PC-9 (cell line): Measurements from ENCODE around the gene MRPS24. TPM values are rescaled to one million over a fixed set of nuclear protein-coding genes. Genes with fewer than 3 reads are reported as not detected.

Experiments used
- Bru-seq: library from RNA; stranded (reverse); fragments of 400-500 nt; gene quantifications from one replicate; lab custom pipeline; 2021; lab: Mats Ljungman, UMichigan
- BruChase-seq, 2 experiments: library from RNA; stranded (reverse); fragments of 400-500 nt; gene quantifications; one replicate each; lab custom pipeline; 2021; lab: Mats Ljungman, UMichigan
- BruUV-seq: library from RNA; stranded (reverse); fragments of 400-500 nt; replicated peaks from 2 replicates; lab custom pipeline; 2021; lab: Mats Ljungman, UMichigan
- CTCF ChIA-PET: fragments of 300-600 bp; sonication (Branson Sonifier 250); formaldehyde crosslinking; loops from one replicate; lab custom pipeline; 2022; ENCODE audit warnings: antibody characterized with exemption; lab: Charles Lee
- POLR2A ChIA-PET: fragments of 300-600 bp; sonication (Branson Sonifier 250); formaldehyde crosslinking; loops from one replicate; lab custom pipeline; 2022; ENCODE audit warnings: antibody characterized with exemption; ENCODE audit not compliant: unreplicated experiment; lab: Charles Lee
- DNase-seq, 2 experiments: peaks; one replicate each; pipeline versions ENCODE4 v3.0.0 to v3.0.0-alpha.2; 2015 to 2022; ENCODE audit warnings: mixed read lengths in 1 of 2
- H2AFZ ChIP-seq: fragments of 200-600 bp; sonication (generic); 2 replicates; pipeline ENCODE4 v1.8.1; 2017; ENCODE audit warnings: antibody characterized with exemption
- H3F3A ChIP-seq: fragments of 200-600 bp; sonication (generic); 2 replicates; pipeline ENCODE4 v1.8.1; 2017; ENCODE audit warnings: antibody characterized with exemption, mild to moderate bottlenecking, low read depth; ENCODE audit not compliant: insufficient read depth
- H3K27ac ChIP-seq: fragments of 200-600 bp; sonication (generic); 2 replicates; pipeline ENCODE4 v1.6.1; 2016; ENCODE audit warnings: mixed run types
- H3K27me3 ChIP-seq: fragments of 200-600 bp; sonication (generic); 2 replicates; pipeline ENCODE4 v1.6.1; 2016; ENCODE audit warnings: low read depth, mixed run types; ENCODE audit not compliant: insufficient read depth
- H3K36me3 ChIP-seq: fragments of 200-600 bp; sonication (generic); 2 replicates; pipeline ENCODE4 v1.6.1; 2016; ENCODE audit warnings: low read depth, mixed run types
- H3K4me1 ChIP-seq: fragments of 200-600 bp; sonication (generic); replicated peaks from 2 replicates; pipeline ENCODE4 v1.6.1; 2016; ENCODE audit warnings: mixed run types; ENCODE audit not compliant: insufficient read depth
- H3K4me2 ChIP-seq: fragments of 200-600 bp; sonication (generic); 2 replicates; pipeline ENCODE4 v1.6.1; 2017; ENCODE audit warnings: mixed run types
- H3K4me3 ChIP-seq: fragments of 200-600 bp; sonication (generic); 2 replicates; pipeline ENCODE4 v1.6.1; 2016; ENCODE audit warnings: mixed run types
- H3K79me2 ChIP-seq: fragments of 200-600 bp; sonication (generic); 2 replicates; pipeline ENCODE4 v1.6.1; 2017; ENCODE audit warnings: low read depth, mixed run types
- H3K9me2 ChIP-seq: fragments of 200-600 bp; sonication (generic); 2 replicates; pipeline ENCODE4 v1.8.1; 2017; ENCODE audit warnings: mild to moderate bottlenecking; ENCODE audit not compliant: insufficient read depth
- H3K9me3 ChIP-seq: fragments of 200-600 bp; sonication (generic); 2 replicates; pipeline ENCODE4 v1.8.1; 2016; ENCODE audit warnings: low read depth; ENCODE audit not compliant: insufficient read depth
- H4K20me1 ChIP-seq: fragments of 200-600 bp; sonication (generic); 2 replicates; pipeline ENCODE4 v1.8.1; 2017; ENCODE audit not compliant: insufficient read depth
- EZH2 ChIP-seq: fragments of 200-600 bp; sonication (generic); IDR thresholded peaks from 2 replicates; pipeline ENCODE4 v1.8.0; 2017; ENCODE audit warnings: antibody characterized with exemption, low read depth
- intact Hi-C: fragments of 100-400 bp; cut with micrococcal nuclease; formaldehyde crosslinking; loops from one replicate; pipeline ENCODE4 v1.10.0; 2022; ENCODE audit not compliant: unreplicated experiment
- long read RNA-seq: library from polyadenylated mRNA; stranded (forward); transcript quantifications from one replicate; pipeline ENCODE4 v2.0.0, GENCODE V29; 2022
- total RNA-seq: library from RNA; stranded (reverse); gene quantifications from 2 replicates; pipeline ENCODE4 v1.2.3, GENCODE V29; 2021
- TF ChIP-seq, protein P1 (sequence below): fragments of 200-600 bp; sonication (generic); conservative IDR thresholded peaks from 2 replicates; pipeline ENCODE4 v1.6.1; 2017; ENCODE audit warnings: mixed run types, antibody characterized with exemption, mild to moderate bottlenecking, moderate library complexity

Gene MRPS24
- 239 and 301 TPM in 2 replicates for total RNA-seq
- percentile 62 among the genes with signal in this experiment for Bru-seq, nascent RNA
- BruChase-seq, experiment 1, labeled RNA remaining after a 2-hour chase: percentile 82 among the genes with signal in this experiment
- percentile 96 among the genes with signal in this experiment for BruChase-seq, experiment 2, labeled RNA remaining after a 6-hour chase
- long read RNA-seq, transcript MRPS24-203 (3 exons, 743 nt): minor isoform, 40 of 400 reads
- long read RNA-seq, transcript MRPS24-201 (4 exons, 707 nt): major isoform, 342 of 400 reads
- long read RNA-seq, partial matches to known transcripts: 15 of 400 reads
- long read RNA-seq, other reads (novel, unspliced or antisense): 2 of 400 reads

DNA sequence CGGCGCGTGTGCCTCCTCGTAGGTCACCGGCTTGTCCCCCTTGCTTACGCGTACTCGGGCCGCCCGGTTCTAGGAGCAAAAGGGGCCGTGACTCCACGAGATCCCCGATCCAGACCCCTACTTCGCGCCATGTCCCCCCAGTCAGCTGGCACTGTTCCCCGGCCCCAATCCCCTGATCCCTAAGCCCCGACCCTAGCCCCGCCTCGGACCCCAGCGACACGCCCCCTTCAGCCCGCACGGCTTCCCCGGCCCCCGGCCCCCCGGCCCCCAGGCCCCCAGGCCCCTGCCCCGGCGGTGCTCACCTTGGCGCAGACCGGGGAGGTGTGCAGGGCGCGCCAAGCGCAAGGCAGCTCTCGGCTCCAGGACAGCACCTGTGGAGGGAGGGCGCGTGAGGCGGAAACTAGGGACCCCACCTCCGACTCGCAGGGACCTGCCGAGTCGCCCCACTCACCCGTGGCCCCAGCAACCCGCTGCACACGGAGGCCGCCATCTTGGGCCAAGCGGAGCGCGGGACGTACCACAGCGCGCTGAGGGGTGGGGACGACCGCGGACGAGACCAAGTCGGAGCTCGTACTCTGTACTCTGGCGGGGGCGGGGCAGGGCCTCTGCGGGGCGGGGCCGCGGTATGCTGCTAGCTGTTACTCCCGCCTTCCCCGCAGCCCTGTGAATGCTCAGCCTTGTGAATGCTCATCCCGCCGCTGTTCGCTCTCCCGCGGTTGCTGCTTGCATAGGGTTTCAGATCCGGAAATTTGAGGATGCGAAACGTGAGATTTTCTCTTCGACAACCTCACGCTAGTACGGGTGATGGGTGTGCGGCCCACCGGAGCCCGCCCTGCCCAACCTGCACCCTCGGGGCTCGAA is at the start of gene MRPS24:
TSS of gene MRPS24 (minus strand) at position 512 of the 861 bp plus-strand sequence. CDS start at position 490, 22 bp downstream.
- Histone ChIP-seq H3K9me2 (no peaks in the 10 kb centered on the region), H3K4me2 (peak within 1 kb of the TSS; percentile 93), H4K20me1 (no peaks in the 10 kb centered on the region; the same call in 1 of the 2 replicates), H3K27me3 (no peaks in the 10 kb centered on the region), H2AFZ (peak within 1 kb of the TSS; percentile 84), H3K4me3 (peak within 1 kb of the TSS; percentile 69), H3K4me1 (peaks cover 58% of the 10 kb centered on the region), H3K27ac (peak within 1 kb of the TSS; percentile 95), H3K79me2 (peaks cover 15% of the 10 kb centered on the region), H3K9me3 (peaks cover 6% of the 10 kb centered on the region), H3F3A (peaks cover 58% of the 10 kb centered on the region), H3K36me3 (peaks cover 19% of the 10 kb centered on the region)
- intact Hi-C loops: loop anchor here (1.0 to 2.0 kb wide), 3 partner anchors 20 to 57 kb away; partner anchors contain the start of gene UBE2D4
- no peak for TF ChIP-seq EZH2
- TF ChIP-seq, protein P1, sequence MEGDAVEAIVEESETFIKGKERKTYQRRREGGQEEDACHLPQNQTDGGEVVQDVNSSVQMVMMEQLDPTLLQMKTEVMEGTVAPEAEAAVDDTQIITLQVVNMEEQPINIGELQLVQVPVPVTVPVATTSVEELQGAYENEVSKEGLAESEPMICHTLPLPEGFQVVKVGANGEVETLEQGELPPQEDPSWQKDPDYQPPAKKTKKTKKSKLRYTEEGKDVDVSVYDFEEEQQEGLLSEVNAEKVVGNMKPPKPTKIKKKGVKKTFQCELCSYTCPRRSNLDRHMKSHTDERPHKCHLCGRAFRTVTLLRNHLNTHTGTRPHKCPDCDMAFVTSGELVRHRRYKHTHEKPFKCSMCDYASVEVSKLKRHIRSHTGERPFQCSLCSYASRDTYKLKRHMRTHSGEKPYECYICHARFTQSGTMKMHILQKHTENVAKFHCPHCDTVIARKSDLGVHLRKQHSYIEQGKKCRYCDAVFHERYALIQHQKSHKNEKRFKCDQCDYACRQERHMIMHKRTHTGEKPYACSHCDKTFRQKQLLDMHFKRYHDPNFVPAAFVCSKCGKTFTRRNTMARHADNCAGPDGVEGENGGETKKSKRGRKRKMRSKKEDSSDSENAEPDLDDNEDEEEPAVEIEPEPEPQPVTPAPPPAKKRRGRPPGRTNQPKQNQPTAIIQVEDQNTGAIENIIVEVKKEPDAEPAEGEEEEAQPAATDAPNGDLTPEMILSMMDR: no peak
- ChIA-PET POLR2A (interaction anchor here (0.5 to 1.1 kb wide), 10 partner anchors 14 to 937 kb away, joined by 3 to 22 read pairs (median 4); partner anchors contain the start of genes BLVRA, MRPL32, PSMA2 and STK17A), CTCF (interaction anchor here (0.6 to 1.5 kb wide), 3 partner anchors 35 to 511 kb away, joined by 3 to 8 read pairs (median 7); partner anchors contain the start of gene STK17A)
- DNase-seq: peak; percentile 87 to 94
- BruUV-seq: no TSS peak

DNA sequence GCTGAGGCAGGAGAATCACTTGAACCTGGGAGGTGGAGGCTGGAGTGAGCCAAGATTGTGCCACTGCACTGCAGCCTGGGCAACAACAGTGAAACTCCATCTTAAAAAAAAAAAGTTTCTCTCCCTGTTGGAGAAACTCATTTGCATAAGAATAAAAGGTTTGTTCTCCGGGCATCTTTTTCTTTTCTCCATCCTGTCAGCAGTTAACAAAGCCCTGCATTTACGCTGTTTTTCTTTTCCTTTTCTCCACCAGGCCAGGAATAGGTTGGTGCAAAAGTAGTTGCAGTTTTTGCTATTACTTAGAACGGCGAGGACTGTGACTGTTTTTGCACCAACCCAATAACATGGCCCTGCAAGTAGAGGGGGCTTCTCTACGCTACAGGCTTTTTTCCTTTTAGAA is 46.6 kb upstream of the MRPS24 start:
- DNase-seq: no peak

More for the DNA sequence above, 46.6 kb upstream of the MRPS24 start:
- Histone ChIP-seq H3F3A (no peaks in the 10 kb centered on the region), H3K27ac (no peak overlapping the region), H3K9me2 (no peaks in the 10 kb centered on the region), H3K9me3 (no peaks in the 10 kb centered on the region), H4K20me1 (no peaks in the 10 kb centered on the region), H3K79me2 (no peaks in the 10 kb centered on the region), H3K4me1 (no peaks in the 10 kb centered on the region), H3K27me3 (no peaks in the 10 kb centered on the region), H3K4me3 (no peak overlapping the region), H3K4me2 (no peak overlapping the region), H2AFZ (no peak overlapping the region), H3K36me3 (0 out of 2 replicates have a peak, but pooled peaks cover 4% of the 10 kb centered on the region)
- ChIA-PET POLR2A (no interaction called here), CTCF (no interaction called here)
- intact Hi-C loops: no loop called here
- TF ChIP-seq EZH2: no peak
- TF ChIP-seq, protein P1: no peak
- no TSS peak for BruUV-seq
